Measurements from ENCODE around the gene ALOX15.
"Not testable (repeated sequence)": the region's sequence is repeated elsewhere in the genome, so short reads cannot be mapped to it uniquely, and the experiment has no call there.

ALOX15 gene, protein sequence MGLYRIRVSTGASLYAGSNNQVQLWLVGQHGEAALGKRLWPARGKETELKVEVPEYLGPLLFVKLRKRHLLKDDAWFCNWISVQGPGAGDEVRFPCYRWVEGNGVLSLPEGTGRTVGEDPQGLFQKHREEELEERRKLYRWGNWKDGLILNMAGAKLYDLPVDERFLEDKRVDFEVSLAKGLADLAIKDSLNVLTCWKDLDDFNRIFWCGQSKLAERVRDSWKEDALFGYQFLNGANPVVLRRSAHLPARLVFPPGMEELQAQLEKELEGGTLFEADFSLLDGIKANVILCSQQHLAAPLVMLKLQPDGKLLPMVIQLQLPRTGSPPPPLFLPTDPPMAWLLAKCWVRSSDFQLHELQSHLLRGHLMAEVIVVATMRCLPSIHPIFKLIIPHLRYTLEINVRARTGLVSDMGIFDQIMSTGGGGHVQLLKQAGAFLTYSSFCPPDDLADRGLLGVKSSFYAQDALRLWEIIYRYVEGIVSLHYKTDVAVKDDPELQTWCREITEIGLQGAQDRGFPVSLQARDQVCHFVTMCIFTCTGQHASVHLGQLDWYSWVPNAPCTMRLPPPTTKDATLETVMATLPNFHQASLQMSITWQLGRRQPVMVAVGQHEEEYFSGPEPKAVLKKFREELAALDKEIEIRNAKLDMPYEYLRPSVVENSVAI

DNA sequence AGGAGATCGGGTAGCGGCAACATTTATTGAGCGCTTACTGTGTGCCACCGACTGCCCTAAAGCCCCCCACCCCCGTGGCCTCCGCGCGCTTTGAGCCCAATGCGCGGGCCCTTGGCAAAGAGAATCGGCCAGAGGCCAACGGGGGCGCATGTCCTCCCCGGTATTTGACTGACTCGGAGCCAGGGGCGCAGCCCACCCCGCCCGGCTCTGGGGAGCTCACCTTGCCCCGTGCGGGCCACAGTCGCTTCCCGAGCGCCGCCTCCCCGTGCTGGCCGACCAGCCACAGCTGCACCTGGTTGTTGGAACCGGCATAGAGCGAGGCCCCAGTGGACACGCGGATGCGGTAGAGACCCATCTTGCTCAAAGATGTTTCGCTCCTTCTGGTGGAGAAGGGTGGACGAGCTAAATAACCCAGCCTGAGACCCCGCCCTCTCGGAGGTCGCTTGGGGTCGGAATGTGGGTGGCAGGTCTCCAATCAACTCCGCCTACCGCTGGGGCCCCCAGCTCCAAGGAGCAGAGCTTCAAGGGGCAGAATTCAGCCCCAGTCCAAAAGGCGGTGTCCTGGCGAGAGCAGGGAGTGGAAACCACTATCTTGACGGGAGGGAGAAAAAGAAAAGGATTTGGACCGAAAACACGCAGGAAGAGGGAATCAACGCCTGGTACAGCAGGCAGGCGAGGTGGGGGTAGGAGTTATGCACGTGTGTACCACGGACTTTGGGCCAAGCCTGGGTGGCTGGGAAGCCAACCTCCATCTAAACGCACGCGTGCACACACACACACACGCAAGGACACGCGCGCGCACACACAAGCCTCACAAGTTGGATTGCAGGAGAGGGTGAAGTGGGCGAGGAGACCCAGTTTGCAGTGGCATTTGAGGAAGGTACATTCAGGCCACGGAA lies at the start of gene ALOX15:
Gene ALOX15 (minus strand): TSS at position 382 of the 899 bp plus-strand sequence. CDS start 27 bp downstream, at position 355.
- no peak for DNase-seq

GRCh38 chr17:4690745-4691144 lies 49.3 kb upstream of the ALOX15 start:
- no peak for DNase-seq

DNA sequence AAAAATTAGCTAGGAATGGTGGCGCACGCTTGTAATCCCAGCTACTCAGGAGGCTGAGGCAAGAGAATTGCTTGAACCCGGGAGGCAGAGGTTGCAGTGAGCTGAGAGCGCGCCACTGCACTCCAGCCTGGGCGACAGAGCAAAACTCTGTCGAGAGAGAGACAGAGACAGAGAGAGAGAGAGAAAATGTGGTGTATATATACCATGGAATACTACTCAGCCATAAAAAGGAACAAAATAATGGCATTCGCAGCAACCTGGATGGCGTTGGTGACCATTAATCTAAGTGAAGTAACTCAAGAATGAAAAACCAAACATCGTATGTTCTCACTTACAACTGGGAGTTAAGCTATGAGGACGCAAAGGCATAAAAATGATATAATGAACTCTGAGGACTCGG lies 48.4 kb upstream of the ALOX15 start:
- DNase-seq = not testable (repeated sequence)

DNA sequence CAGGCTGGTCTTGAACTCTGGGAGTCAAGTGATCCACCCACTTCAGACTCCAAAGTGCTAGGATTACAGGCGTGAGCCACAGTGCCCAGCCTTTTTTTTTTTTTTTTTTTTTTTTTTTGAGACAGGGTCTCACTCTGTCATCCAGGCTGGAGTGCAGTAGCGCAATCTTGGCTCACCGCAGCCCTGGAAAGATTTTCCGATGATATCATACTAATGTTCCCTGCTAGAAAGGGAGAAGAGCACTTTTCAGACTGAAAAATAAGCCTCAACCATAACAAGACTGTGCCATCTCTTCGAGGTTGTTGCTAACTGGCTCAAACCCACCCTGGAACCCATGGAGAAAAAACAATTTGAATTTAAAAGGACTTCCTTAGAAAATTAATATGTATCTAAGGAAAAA lies 42.3 kb upstream of the ALOX15 start:
- DNase-seq = peak; percentile 9

DNA sequence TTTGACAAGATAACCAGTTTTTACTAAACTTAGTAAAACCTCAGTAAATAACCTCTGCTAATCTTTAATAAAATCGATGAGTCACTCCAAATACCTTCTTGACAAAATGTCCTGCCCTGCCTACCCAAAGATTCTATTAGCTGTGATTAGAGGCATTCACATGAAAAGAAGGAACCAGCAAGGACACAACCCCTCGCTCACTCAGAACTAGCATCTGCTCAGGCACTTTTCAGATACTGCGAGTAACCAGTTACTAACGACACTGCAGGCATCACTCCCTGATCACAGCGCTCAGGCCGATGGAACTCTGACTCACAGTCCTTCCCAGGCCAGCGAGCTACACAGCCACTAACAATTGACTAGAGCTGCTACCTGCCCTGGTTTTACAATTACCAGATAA lies 38.2 kb upstream of the ALOX15 start:
- peak; percentile 39 for DNase-seq

- DNase-seq = peak; percentile 71
Measured at GRCh38 chr17:4678448-4679026, 37.1 kb upstream of the ALOX15 start.

- no peak for DNase-seq
Measured at GRCh38 chr17:4676791-4677190, 35.3 kb upstream of the ALOX15 start.

- DNase-seq = no peak
Measured at GRCh38 chr17:4675791-4676190, 34.3 kb upstream of the ALOX15 start.

DNA sequence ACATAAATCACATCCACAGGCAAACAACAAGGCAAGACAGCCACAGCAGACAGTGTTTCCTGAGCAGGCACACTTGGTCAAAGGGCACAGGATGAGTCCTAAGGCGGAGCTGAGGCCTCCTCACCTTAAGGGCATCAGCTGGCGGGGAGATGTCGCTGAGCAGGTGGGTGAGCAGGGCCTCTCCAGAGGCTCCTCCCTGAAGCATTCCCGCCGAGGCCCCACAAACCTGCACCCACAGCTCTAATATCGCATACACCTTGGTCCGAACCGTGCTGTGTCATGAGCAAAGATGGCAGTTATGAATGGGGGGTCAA lies 33.2 kb upstream of the ALOX15 start:
- no peak for DNase-seq

GRCh38 chr17:4673986-4674684 lies 32.7 kb upstream of the ALOX15 start:
- no peak for DNase-seq

- DNase-seq = no peak
Measured at GRCh38 chr17:4673169-4673568, 31.7 kb upstream of the ALOX15 start.

GRCh38 chr17:4672751-4673150 lies 31.3 kb upstream of the ALOX15 start:
- DNase-seq = no peak

GRCh38 chr17:4672055-4672630 lies 30.7 kb upstream of the ALOX15 start:
- DNase-seq = no peak

DNA sequence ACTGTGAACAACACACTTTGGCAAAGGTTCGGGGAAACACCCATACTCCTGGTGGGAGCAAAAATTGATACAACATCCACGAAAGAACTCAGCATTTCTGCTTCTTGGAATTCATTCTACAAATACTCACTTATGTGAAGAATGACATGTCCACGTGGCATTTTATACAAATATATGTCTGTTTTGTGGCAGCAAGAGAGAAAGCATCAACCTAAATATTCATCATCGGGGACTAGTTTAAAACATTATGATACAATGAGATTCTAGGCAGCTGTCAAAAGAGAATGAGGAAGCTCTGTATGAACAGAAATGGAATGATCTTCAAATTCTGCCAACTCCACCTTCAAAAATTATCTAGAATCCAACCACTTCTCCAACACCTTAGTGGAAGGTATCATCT lies 25.7 kb upstream of the ALOX15 start:
- no peak for DNase-seq

DNA sequence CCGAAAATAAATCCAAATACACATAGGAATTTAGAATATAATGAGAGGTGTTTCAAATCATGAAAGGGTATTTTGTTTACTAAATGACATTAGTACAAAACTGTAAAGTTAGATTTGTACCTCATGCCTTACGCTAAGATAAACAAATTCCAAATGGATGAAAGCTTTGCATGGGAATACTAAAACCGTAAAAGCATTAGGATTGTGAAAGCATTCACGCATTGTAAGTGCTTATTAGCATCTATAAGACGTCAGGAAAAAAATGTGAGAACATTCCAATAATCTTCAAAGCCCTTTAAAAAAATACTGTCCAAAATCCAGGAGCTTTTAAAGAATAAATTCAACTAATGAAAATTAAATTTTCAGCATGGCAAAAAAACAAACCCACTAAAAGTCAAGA lies 24.8 kb upstream of the ALOX15 start:
- DNase-seq = no peak

DNA sequence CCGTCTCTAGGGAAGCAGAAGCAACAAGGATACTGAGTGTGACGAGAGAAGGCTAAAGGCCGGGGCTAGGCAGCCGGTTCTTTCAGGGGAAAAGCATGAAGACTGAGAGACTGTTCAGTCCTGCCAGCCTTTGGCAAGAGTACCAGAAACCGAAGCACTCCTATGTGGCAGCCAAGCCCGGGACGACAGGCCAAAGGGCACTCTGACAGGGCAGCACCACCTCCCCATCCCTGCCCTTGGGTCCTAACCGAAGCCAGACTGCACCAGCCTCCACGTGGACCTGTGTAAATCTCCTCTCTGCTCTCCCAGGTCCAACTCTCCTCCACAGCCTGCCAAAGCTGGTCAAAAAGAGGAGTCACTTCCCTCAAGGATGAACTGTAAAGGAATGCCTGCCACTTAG lies 23.5 kb upstream of the ALOX15 start:
- DNase-seq = no peak

GRCh38 chr17:4664230-4664629 lies 22.8 kb upstream of the ALOX15 start:
- DNase-seq = no peak

DNA sequence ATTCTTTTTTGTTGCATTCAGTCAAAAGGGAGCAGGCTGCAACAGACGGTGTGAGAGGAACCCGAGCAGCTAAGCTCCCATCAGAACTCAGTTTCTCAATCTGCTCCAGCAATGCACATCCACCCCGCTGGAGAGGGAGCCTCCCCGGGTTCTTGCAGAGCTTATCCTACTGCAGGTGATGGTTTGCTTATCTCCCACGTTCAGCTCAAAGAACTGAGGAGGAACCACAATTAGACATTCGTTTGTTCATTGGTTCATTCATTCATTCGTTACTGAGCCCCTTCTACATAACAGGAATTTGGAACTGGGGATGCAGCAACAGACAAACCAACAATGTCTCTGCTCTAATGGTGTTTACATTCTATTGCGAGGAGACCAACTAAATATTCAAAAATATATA lies 22.2 kb upstream of the ALOX15 start:
- no peak for DNase-seq

- DNase-seq = peak; percentile 28
Measured at GRCh38 chr17:4658478-4659305, 17.2 kb upstream of the ALOX15 start.

DNA sequence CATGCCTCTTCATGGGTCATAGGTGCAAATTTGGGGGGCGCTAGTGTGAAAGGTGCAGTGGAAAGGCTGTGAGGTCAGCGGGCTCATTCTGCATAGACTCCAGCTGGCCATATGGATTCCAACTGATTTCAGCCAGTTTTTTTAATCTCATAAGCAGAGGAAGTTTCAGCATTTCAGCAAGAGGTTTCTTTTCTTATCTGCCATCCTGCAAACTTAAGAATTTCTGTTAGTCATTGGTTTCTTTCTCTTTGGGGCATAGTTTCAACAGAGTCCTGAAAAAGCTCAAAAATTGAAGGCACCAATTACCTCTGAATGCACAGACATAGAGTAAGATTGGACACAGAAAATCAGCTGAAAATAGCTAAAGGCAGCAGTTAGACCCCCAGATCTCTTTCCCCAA lies 16.2 kb upstream of the ALOX15 start:
- no peak for DNase-seq

DNA sequence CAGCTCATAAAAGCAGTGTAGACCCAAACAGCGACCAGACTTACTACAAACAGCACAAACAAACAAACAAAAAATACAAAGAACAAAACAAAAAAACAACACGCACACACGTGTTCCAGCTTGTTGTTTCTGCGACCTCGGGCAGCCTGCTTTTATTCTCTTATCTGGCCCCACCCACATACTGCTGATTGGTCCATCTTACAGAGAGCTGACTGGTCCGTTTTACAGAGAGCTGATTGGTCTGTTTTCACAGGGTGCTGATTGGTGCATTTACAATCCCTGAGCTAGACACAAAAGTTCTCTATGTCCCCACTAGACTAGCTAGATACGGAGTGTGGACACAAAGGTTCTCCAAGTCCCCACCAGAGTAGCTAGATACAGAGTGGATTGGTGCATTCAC lies 14.5 kb upstream of the ALOX15 start:
- not testable (repeated sequence) for DNase-seq

Data from fibroblast of upper back skin (primary cell).